Ishikawa (cell line): ENCODE data around the gene THSD4.

Experiments used
- CEBPB ChIP-seq: IDR thresholded peaks from 2 replicates; pipeline ENCODE4 v1.6.1; 2012
- CREB1 ChIP-seq: IDR thresholded peaks from 2 replicates; pipeline ENCODE4 v1.6.1; 2012; ENCODE audit warnings: low read depth
- EGR1 ChIP-seq: IDR thresholded peaks from 2 replicates; pipeline ENCODE4 v1.6.1; 2012
- EP300 ChIP-seq: IDR thresholded peaks from 2 replicates; pipeline ENCODE4 v1.6.1; 2012; ENCODE audit warnings: borderline replicate concordance
- FOXM1 ChIP-seq: IDR thresholded peaks from 2 replicates; pipeline ENCODE4 v1.6.1; 2012; ENCODE audit warnings: low read depth, borderline replicate concordance
- MAX ChIP-seq: IDR thresholded peaks from 2 replicates; pipeline ENCODE4 v1.6.1; 2012
- NFIC ChIP-seq: IDR thresholded peaks from 2 replicates; pipeline ENCODE4 v1.6.1; 2012
- RAD21 ChIP-seq: IDR thresholded peaks from 2 replicates; pipeline ENCODE4 v1.6.1; 2012; ENCODE audit warnings: low read depth
- REST ChIP-seq: IDR thresholded peaks from 2 replicates; pipeline ENCODE4 v1.6.1; 2012; ENCODE audit warnings: low read depth, mild to moderate bottlenecking
- TAF1 ChIP-seq: IDR thresholded peaks from 2 replicates; pipeline ENCODE4 v1.6.1; 2012; ENCODE audit warnings: low read depth, mild to moderate bottlenecking
- TCF12 ChIP-seq: IDR thresholded peaks from 2 replicates; pipeline ENCODE4 v1.6.1; 2012; ENCODE audit warnings: low read depth
- TEAD4 ChIP-seq: IDR thresholded peaks from 2 replicates; pipeline ENCODE4 v1.6.1; 2012
- USF1 ChIP-seq: IDR thresholded peaks from 2 replicates; pipeline ENCODE4 v1.6.1; 2012
- YY1 ChIP-seq: IDR thresholded peaks from 2 replicates; pipeline ENCODE4 v1.6.1; 2012; ENCODE audit warnings: low read depth
- ZBTB7A ChIP-seq: IDR thresholded peaks from 2 replicates; pipeline ENCODE4 v1.6.1; 2012; ENCODE audit warnings: low read depth

Gene THSD4

GRCh38 chr15:71202712-71203111 is 87.4 kb downstream of the THSD4 start:
- TF ChIP-seq YY1 (no peak), REST (no peak), MAX (no peak), NFIC (no peak), USF1 (no peak), TAF1 (no peak), ZBTB7A (no peak), TCF12 (no peak), EP300 (no peak), FOXM1 (no peak), RAD21 (no peak), CEBPB (no peak), TEAD4 (no peak), EGR1 (no peak), CREB1 (no peak)

- TF ChIP-seq REST (no peak), USF1 (no peak), TCF12 (no peak), EGR1 (no peak), ZBTB7A (no peak), YY1 (no peak), MAX (no peak), RAD21 (no peak)
These were observed 88.6 kb downstream of the THSD4 start for GRCh38 chr15:71203586-71204474.

- TF ChIP-seq TCF12, result no peak
- no peak for TF ChIP-seq EGR1
- TF ChIP-seq RAD21, result no peak
- TF ChIP-seq CREB1, result no peak
- no peak for TF ChIP-seq TEAD4
- no peak for TF ChIP-seq MAX
- no peak for TF ChIP-seq YY1
- TF ChIP-seq USF1, result no peak
- no peak for TF ChIP-seq EP300
- no peak for TF ChIP-seq NFIC
- TF ChIP-seq FOXM1, result no peak
- no peak for TF ChIP-seq REST
- TF ChIP-seq TAF1, result no peak
- TF ChIP-seq CEBPB, result no peak
- no peak for TF ChIP-seq ZBTB7A
These were observed 91.9 kb downstream of the THSD4 start for GRCh38 chr15:71207141-71207540.

GRCh38 chr15:71212146-71212545 is 96.9 kb downstream of the THSD4 start:
- TF ChIP-seq TAF1, result no peak
